MCF 10A (cell line): ENCODE data around the gene CDKN1C. TPM values are rescaled to one million over a fixed set of nuclear protein-coding genes. Genes with fewer than 3 reads are reported as not detected.
A peak's percentile ranks its signal among the peaks of the same experiment; 100 is the strongest.

ENCODE experiments used
- BruUV-seq: library from RNA; stranded (reverse); fragments of 400-500 nt; replicated peaks from 2 replicates; lab custom pipeline; 2021; lab: Mats Ljungman, UMichigan
- CTCF ChIA-PET: fragments of 300-600 bp; sonication (Branson Sonifier 250); formaldehyde crosslinking; extraction: SDS; loops from one replicate; lab custom pipeline; 2021; ENCODE audit warnings: antibody characterized with exemption, inconsistent platforms; lab: Yijun Ruan, JAX
- POLR2A ChIA-PET: fragments of 300-600, 350-650 bp; sonication (Branson Sonifier 250); formaldehyde crosslinking; extraction: SDS; loops from one replicate; lab custom pipeline; 2020; ENCODE audit warnings: antibody characterized with exemption, inconsistent platforms; lab: Yijun Ruan, JAX
- DNase-seq: peaks from one replicate; pipeline ENCODE4 v3.0.0-alpha.2; 2018; ENCODE audit not compliant: unreplicated experiment
- H3K27ac Mint-ChIP-seq: one replicate; pipeline ENCODE4 v1.8.0; 2022; ENCODE audit warnings: mild to moderate bottlenecking, low read depth, mixed read lengths; ENCODE audit not compliant: unreplicated experiment
- H3K27me3 Mint-ChIP-seq: one replicate; pipeline ENCODE4 v1.8.0; 2022; ENCODE audit warnings: mixed read lengths; ENCODE audit not compliant: insufficient read depth, unreplicated experiment
- H3K36me3 Mint-ChIP-seq: one replicate; pipeline ENCODE4 v1.8.0; 2022; ENCODE audit warnings: mild to moderate bottlenecking, moderate library complexity, mixed read lengths; ENCODE audit not compliant: insufficient read depth, unreplicated experiment
- H3K4me1 Mint-ChIP-seq: one replicate; pipeline ENCODE4 v1.8.0; 2022; ENCODE audit warnings: mixed read lengths; ENCODE audit not compliant: insufficient read depth, unreplicated experiment
- H3K4me3 Mint-ChIP-seq: one replicate; pipeline ENCODE4 v1.8.0; 2022; ENCODE audit warnings: mild to moderate bottlenecking, moderate library complexity, mixed read lengths; ENCODE audit not compliant: unreplicated experiment
- H3K9me3 Mint-ChIP-seq: one replicate; pipeline ENCODE4 v1.8.0; 2022; ENCODE audit warnings: mixed read lengths; ENCODE audit not compliant: unreplicated experiment
- intact Hi-C: fragments of 100-400 bp; cut with micrococcal nuclease; formaldehyde crosslinking; loops from 2 replicates; pipeline ENCODE4 v1.14.1; 2022
- total RNA-seq: library from RNA; stranded (reverse); gene quantifications from 2 replicates; pipeline ENCODE4 v1.2.3, GENCODE V29; 2022
- TF ChIP-seq, protein P1 (sequence below): fragments of 200-600 bp; IDR thresholded peaks from one replicate; pipeline ENCODE4 v1.8.0; 2022; ENCODE audit warnings: antibody characterized with exemption, mild to moderate bottlenecking; ENCODE audit not compliant: unreplicated experiment

Gene CDKN1C
- total RNA-seq, 1 experiment from 2014 or later: 6.9 TPM

DNA sequence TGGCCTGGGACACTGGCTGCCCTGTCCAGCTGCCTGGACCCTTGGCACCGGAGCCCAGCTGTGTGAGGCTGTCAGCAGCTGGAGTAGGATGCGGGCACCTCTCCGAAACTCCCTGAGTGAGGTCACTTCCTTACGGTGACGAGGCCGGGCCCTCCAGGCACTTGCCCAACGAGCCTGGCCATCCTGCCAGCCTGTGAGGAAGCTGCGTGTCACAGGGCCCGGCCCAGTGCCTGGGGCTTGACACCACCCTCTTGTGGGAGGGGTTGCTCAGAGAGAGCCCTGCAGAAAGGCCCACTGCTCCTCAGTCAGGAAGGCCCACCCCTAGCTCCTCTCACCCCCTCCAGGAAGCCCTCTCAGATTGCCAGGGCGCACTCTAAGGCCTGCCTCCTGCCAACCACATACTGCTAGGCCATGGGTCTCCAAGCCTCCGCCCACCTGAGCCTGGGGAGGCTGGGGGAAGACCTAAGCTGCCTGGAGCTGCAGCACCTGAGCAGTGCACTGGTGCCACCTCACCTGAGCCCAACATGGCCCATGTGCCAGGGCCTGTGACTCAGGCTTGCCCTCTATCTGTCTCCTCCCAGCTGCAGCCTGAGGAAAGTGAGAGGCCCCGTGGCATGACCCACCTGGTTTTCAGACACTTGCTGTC, 47.9 kb upstream of the CDKN1C start:
- Mint-ChIP-seq H3K27me3 (no peaks in the 10 kb centered on the region), H3K36me3 (peaks cover 11% of the 10 kb centered on the region), H3K4me3 (peak overlapping the region; percentile 28), H3K27ac (peak overlapping the region; percentile 70), H3K9me3 (peaks cover 14% of the 10 kb centered on the region), H3K4me1 (peaks cover 11% of the 10 kb centered on the region)
- no TSS peak for BruUV-seq
- TF ChIP-seq, protein P1, sequence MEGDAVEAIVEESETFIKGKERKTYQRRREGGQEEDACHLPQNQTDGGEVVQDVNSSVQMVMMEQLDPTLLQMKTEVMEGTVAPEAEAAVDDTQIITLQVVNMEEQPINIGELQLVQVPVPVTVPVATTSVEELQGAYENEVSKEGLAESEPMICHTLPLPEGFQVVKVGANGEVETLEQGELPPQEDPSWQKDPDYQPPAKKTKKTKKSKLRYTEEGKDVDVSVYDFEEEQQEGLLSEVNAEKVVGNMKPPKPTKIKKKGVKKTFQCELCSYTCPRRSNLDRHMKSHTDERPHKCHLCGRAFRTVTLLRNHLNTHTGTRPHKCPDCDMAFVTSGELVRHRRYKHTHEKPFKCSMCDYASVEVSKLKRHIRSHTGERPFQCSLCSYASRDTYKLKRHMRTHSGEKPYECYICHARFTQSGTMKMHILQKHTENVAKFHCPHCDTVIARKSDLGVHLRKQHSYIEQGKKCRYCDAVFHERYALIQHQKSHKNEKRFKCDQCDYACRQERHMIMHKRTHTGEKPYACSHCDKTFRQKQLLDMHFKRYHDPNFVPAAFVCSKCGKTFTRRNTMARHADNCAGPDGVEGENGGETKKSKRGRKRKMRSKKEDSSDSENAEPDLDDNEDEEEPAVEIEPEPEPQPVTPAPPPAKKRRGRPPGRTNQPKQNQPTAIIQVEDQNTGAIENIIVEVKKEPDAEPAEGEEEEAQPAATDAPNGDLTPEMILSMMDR: no peak
- ChIA-PET CTCF (interaction anchor here (0.7 to 2.4 kb wide), 11 partner anchors 9 to 401 kb away, joined by 3 to 20 read pairs (median 4); no protein-coding TSS in a partner anchor), POLR2A (interaction anchor here (0.9 to 2.7 kb wide), 12 partner anchors 9 to 446 kb away, joined by 3 to 13 read pairs (median 6); partner anchors contain the start of genes NAP1L4 and ZNF195)
- DNase-seq: peak; percentile 94
- intact Hi-C loops: loop anchor here (5.0 kb wide), 1 partner anchor 59 kb away; the partner anchor contains the start of gene NAP1L4

- peaks cover 6% of the 10 kb centered on the region for H3K36me3 Mint-ChIP-seq
- CTCF ChIA-PET: interaction anchor here (0.7 to 2.4 kb wide), 7 partner anchors 12 to 400 kb away, joined by 3 to 20 read pairs (median 6); no protein-coding TSS in a partner anchor
- TF ChIP-seq, protein P1: no peak
- H3K4me1 Mint-ChIP-seq: peaks cover 15% of the 10 kb centered on the region
- H3K4me3 Mint-ChIP-seq: peak overlapping the region; percentile 28
- no peaks in the 10 kb centered on the region for H3K27me3 Mint-ChIP-seq
- POLR2A ChIA-PET: interaction anchor here (0.6 to 2.7 kb wide), 13 partner anchors 8 to 446 kb away, joined by 3 to 13 read pairs (median 5); partner anchors contain the start of genes NAP1L4 and ZNF195
- intact Hi-C loops: loop anchor here (5.0 kb wide), 1 partner anchor 59 kb away; the partner anchor contains the start of gene NAP1L4
- peak; percentile 68 for DNase-seq
- no TSS peak for BruUV-seq
- H3K27ac Mint-ChIP-seq: peak overlapping the region; percentile 70
- peaks cover 8% of the 10 kb centered on the region for H3K9me3 Mint-ChIP-seq
Measured at GRCh38 chr11:2932850-2933251, 47.3 kb upstream of the CDKN1C start.

GRCh38 chr11:2931771-2932738, 46.5 kb upstream of the CDKN1C start:
- no peak for DNase-seq
- CTCF ChIA-PET: interaction anchor here (0.7 to 2.7 kb wide), 14 partner anchors 10 to 399 kb away, joined by 3 to 20 read pairs (median 4); a partner anchor contains a TSS
- H3K4me3 Mint-ChIP-seq: peak overlapping the region; percentile 28
- TF ChIP-seq, protein P1: no peak
- H3K9me3 Mint-ChIP-seq: no peaks in the 10 kb centered on the region
- H3K4me1 Mint-ChIP-seq: peaks cover 20% of the 10 kb centered on the region
- intact Hi-C loops: loop anchor here (2.0 to 5.0 kb wide), 3 partner anchors 29 to 60 kb away; partner anchors contain the start of gene NAP1L4
- H3K27ac Mint-ChIP-seq: peak overlapping the region; percentile 70
- no TSS peak for BruUV-seq
- POLR2A ChIA-PET: interaction anchor here (0.6 to 2.7 kb wide), 8 partner anchors 14 to 100 kb away, joined by 3 to 13 read pairs (median 6); a partner anchor contains a TSS
- H3K36me3 Mint-ChIP-seq: peaks cover 1% of the 10 kb centered on the region
- no peaks in the 10 kb centered on the region for H3K27me3 Mint-ChIP-seq
